H9 (cell line): ENCODE measurements around the gene MEIOSIN. TPM values are rescaled to one million over a fixed set of nuclear protein-coding genes. Genes with fewer than 3 reads are reported as not detected.

Experiments
- DNase-seq: peaks from one replicate; pipeline ENCODE4 v3.0.0-alpha.2; 2017
- H2AFZ ChIP-seq: one replicate; pipeline ENCODE4 v1.6.1; 2013; ENCODE audit warnings: mild to moderate bottlenecking, low read length, control low read depth, moderate library complexity
- H2AK5ac ChIP-seq: 2 replicates; pipeline ENCODE4 v1.6.1; 2013; ENCODE audit warnings: low read length, control low read depth, mixed read lengths; ENCODE audit not compliant: insufficient read length
- H2BK120ac ChIP-seq: one replicate; pipeline ENCODE4 v1.6.1; 2013; ENCODE audit warnings: low read depth, mild to moderate bottlenecking, low read length, control low read depth, inconsistent platforms; ENCODE audit not compliant: poor library complexity, severe bottlenecking
- H2BK12ac ChIP-seq: 2 replicates; pipeline ENCODE4 v1.6.1; 2013; ENCODE audit warnings: low read length, control low read depth, mixed read lengths, low read depth; ENCODE audit not compliant: insufficient read length
- H2BK15ac ChIP-seq: 2 replicates; pipeline ENCODE4 v1.6.1; 2013; ENCODE audit warnings: low read depth, low read length, control low read depth
- H2BK20ac ChIP-seq: one replicate; pipeline ENCODE4 v1.6.1; 2013; ENCODE audit warnings: low read depth, mild to moderate bottlenecking, low read length, control low read depth, inconsistent platforms; ENCODE audit not compliant: poor library complexity, severe bottlenecking
- H2BK5ac ChIP-seq: 2 replicates; pipeline ENCODE4 v1.6.1; 2013; ENCODE audit warnings: low read length, control low read depth, mixed read lengths; ENCODE audit not compliant: insufficient read length
- H3K14ac ChIP-seq: 2 replicates; pipeline ENCODE4 v1.6.1; 2013; ENCODE audit warnings: low read length, control low read depth; ENCODE audit not compliant: insufficient read depth
- H3K18ac ChIP-seq: 2 replicates; pipeline ENCODE4 v1.6.1; 2013; ENCODE audit warnings: low read depth, mild to moderate bottlenecking, mixed read lengths, low read length, control low read depth; ENCODE audit not compliant: insufficient read length
- H3K23ac ChIP-seq: 2 replicates; pipeline ENCODE4 v1.6.1; 2013; ENCODE audit warnings: low read length, control low read depth, mixed read lengths, low read depth; ENCODE audit not compliant: insufficient read length
- H3K23me2 ChIP-seq: 2 replicates; pipeline ENCODE4 v1.6.1; 2013; ENCODE audit warnings: low read depth, mild to moderate bottlenecking, mixed read lengths, low read length, control low read depth; ENCODE audit not compliant: insufficient read length, poor library complexity, severe bottlenecking
- H3K27ac ChIP-seq: 2 replicates; pipeline ENCODE4 v1.5.1; 2013; ENCODE audit warnings: low read length, control low read depth, mixed read lengths, low read depth; ENCODE audit not compliant: insufficient read length
- H3K27me3 ChIP-seq: 2 replicates; pipeline ENCODE4 v1.6.1; 2013; ENCODE audit warnings: low read length, control low read depth, inconsistent platforms; ENCODE audit not compliant: insufficient read depth
- H3K4ac ChIP-seq: 2 replicates; pipeline ENCODE4 v1.6.1; 2013; ENCODE audit warnings: low read depth, mild to moderate bottlenecking, control low read depth, inconsistent platforms, low read length, moderate library complexity
- H3K4me1 ChIP-seq: 2 replicates; pipeline ENCODE4 v1.6.1; 2013; ENCODE audit warnings: low read length, control low read depth, inconsistent platforms; ENCODE audit not compliant: insufficient read depth
- H3K4me2 ChIP-seq: 2 replicates; pipeline ENCODE4 v1.6.1; 2013; ENCODE audit warnings: low read length, control low read depth, mixed read lengths; ENCODE audit not compliant: insufficient read length, insufficient read depth
- H3K56ac ChIP-seq: 2 replicates; pipeline ENCODE4 v1.6.1; 2013; ENCODE audit warnings: low read depth, mild to moderate bottlenecking, mixed read lengths, low read length, control low read depth; ENCODE audit not compliant: insufficient read length
- H3K79me1 ChIP-seq: 2 replicates; pipeline ENCODE4 v1.6.1; 2013; ENCODE audit warnings: low read depth, mild to moderate bottlenecking, moderate library complexity, low read length, control low read depth, inconsistent platforms; ENCODE audit not compliant: insufficient read depth, poor library complexity, severe bottlenecking
- H3K79me2 ChIP-seq: 2 replicates; pipeline ENCODE4 v1.6.1; 2013; ENCODE audit warnings: low read length, control low read depth, inconsistent platforms; ENCODE audit not compliant: insufficient read depth
- H3K9ac ChIP-seq: 2 replicates; pipeline ENCODE4 v1.6.1; 2013; ENCODE audit warnings: low read length, control low read depth, mixed read lengths; ENCODE audit not compliant: insufficient read length; ENCODE audit errors: extremely low read depth
- H3K9me3 ChIP-seq: one replicate; pipeline ENCODE4 v1.6.1; 2013; ENCODE audit warnings: low read depth, low read length, inconsistent platforms; ENCODE audit not compliant: control insufficient read depth
- H3T11ph ChIP-seq: one replicate; pipeline ENCODE4 v1.6.1; 2013; ENCODE audit warnings: mild to moderate bottlenecking, low read length, control low read depth, inconsistent platforms
- H4K20me1 ChIP-seq: one replicate; pipeline ENCODE4 v1.6.1; 2013; ENCODE audit not compliant: control insufficient read depth, insufficient read length, insufficient read depth
- H4K5ac ChIP-seq: 2 replicates; pipeline ENCODE4 v1.6.1; 2013; ENCODE audit warnings: low read depth, mild to moderate bottlenecking, mixed read lengths, low read length, control low read depth; ENCODE audit not compliant: insufficient read length
- H4K8ac ChIP-seq: replicated peaks from 2 replicates; pipeline ENCODE4 v1.6.1; 2013; ENCODE audit warnings: low read length, control low read depth, mixed read lengths, low read depth; ENCODE audit not compliant: insufficient read length
- H4K91ac ChIP-seq: 2 replicates; pipeline ENCODE4 v1.6.1; 2013; ENCODE audit warnings: low read depth, mild to moderate bottlenecking, moderate library complexity, mixed read lengths, low read length, control low read depth; ENCODE audit not compliant: insufficient read length
- H3K27ac Mint-ChIP-seq, 3 experiments: 2 replicates in 2 of 3; 3 replicates in 1 of 3; pipeline ENCODE4 v1.8.0; 2020 to 2021; ENCODE audit warnings: mixed read lengths in 3 of 3, mild to moderate bottlenecking in 1 of 3, moderate library complexity in 1 of 3
- H3K27me3 Mint-ChIP-seq: 2 replicates; pipeline ENCODE4 v1.8.0; 2021; ENCODE audit warnings: low read depth, mild to moderate bottlenecking, moderate library complexity, mixed read lengths
- H3K36me3 Mint-ChIP-seq, 3 experiments: 2 replicates in 2 of 3; 3 replicates in 1 of 3; pipeline ENCODE4 v1.8.0; 2020 to 2021; ENCODE audit warnings: low read depth in 3 of 3, mixed read lengths in 3 of 3; ENCODE audit not compliant: insufficient read depth in 1 of 3
- H3K4me1 Mint-ChIP-seq, 2 experiments: 2 replicates each; pipeline ENCODE4 v1.8.0; 2020; ENCODE audit warnings: mixed read lengths in 2 of 2
- H3K4me3 Mint-ChIP-seq, 2 experiments: 2 replicates in 1 of 2; 3 replicates in 1 of 2; pipeline ENCODE4 v1.8.0; 2020 to 2021; ENCODE audit warnings: mild to moderate bottlenecking in 2 of 2, mixed read lengths in 2 of 2, moderate library complexity in 1 of 2
- H3K9me3 Mint-ChIP-seq, 2 experiments: 2 replicates in 1 of 2; 3 replicates in 1 of 2; pipeline ENCODE4 v1.8.0; 2020; ENCODE audit warnings: mild to moderate bottlenecking in 2 of 2, mixed read lengths in 2 of 2, moderate library complexity in 1 of 2
- WGBS: extraction: QIAGEN DNeasy Blood & Tissue Kit; methylation state at CpG from one replicate; pipeline ENCODE4 v1.1.7; 2013; ENCODE audit warnings: missing lambda C conversion rate, low lambda C conversion rate, mixed read lengths; ENCODE audit not compliant: insufficient read length; ENCODE audit errors: extremely low coverage; 5-methylcytosine and 5-hydroxymethylcytosine counted together
- total RNA-seq: library from RNA; stranded (reverse); gene quantifications from 2 replicates; pipeline ENCODE4 v1.2.1, GENCODE V29; 2021
- TF ChIP-seq, protein P1 (sequence below): fragments of 200-600 bp; sonication (generic); conservative IDR thresholded peaks from 3 replicates; pipeline ENCODE4 v1.8.0; 2021; ENCODE audit warnings: antibody characterized with exemption, mild to moderate bottlenecking

The MEIOSIN gene
- total RNA-seq, 1 experiment from 2014 or later, result not detected

- H2BK15ac ChIP-seq, result no peak overlapping the region
- no peak overlapping the region for H2BK20ac ChIP-seq
- Mint-ChIP-seq H3K27me3 (peaks cover 3% of the 10 kb centered on the region), H3K36me3 (peaks cover 13 to 41% (median 31%) of the 10 kb centered on the region in 3 experiments), H3K4me1 (peaks cover 7 to 13% of the 10 kb centered on the region in 2 experiments), H3K9me3 (no peaks in the 10 kb centered on the region; a peak in 1 of 5 replicates), H3K4me3 (peak overlapping the region in 1 of 2 experiments; percentile 42; a peak in 2 of 5 replicates), H3K27ac (no peak overlapping the region)
- no peaks in the 10 kb centered on the region for H3K4me1 ChIP-seq
- H2BK12ac ChIP-seq, result no peak overlapping the region
- no peak overlapping the region for H2AFZ ChIP-seq
- H3K23ac ChIP-seq, result no peak overlapping the region
- H2BK5ac ChIP-seq, result no peak overlapping the region
- H3K9me3 ChIP-seq, result no peaks in the 10 kb centered on the region
- no peak overlapping the region for H3K56ac ChIP-seq
- H4K5ac ChIP-seq, result no peak overlapping the region
- no peak overlapping the region for H3K4ac ChIP-seq
- H3T11ph ChIP-seq, result no peak overlapping the region
- H3K79me1 ChIP-seq, result no peaks in the 10 kb centered on the region
- TF ChIP-seq, protein P1, sequence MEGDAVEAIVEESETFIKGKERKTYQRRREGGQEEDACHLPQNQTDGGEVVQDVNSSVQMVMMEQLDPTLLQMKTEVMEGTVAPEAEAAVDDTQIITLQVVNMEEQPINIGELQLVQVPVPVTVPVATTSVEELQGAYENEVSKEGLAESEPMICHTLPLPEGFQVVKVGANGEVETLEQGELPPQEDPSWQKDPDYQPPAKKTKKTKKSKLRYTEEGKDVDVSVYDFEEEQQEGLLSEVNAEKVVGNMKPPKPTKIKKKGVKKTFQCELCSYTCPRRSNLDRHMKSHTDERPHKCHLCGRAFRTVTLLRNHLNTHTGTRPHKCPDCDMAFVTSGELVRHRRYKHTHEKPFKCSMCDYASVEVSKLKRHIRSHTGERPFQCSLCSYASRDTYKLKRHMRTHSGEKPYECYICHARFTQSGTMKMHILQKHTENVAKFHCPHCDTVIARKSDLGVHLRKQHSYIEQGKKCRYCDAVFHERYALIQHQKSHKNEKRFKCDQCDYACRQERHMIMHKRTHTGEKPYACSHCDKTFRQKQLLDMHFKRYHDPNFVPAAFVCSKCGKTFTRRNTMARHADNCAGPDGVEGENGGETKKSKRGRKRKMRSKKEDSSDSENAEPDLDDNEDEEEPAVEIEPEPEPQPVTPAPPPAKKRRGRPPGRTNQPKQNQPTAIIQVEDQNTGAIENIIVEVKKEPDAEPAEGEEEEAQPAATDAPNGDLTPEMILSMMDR, result no peak
- no peak overlapping the region for H3K14ac ChIP-seq
- peaks cover 9% of the 10 kb centered on the region for H3K23me2 ChIP-seq
- H3K18ac ChIP-seq, result no peak overlapping the region
- no peak overlapping the region for H4K91ac ChIP-seq
- no peaks in the 10 kb centered on the region for H4K20me1 ChIP-seq
- H3K27me3 ChIP-seq, result no peaks in the 10 kb centered on the region
- DNase-seq, result no peak
- no peak overlapping the region for H4K8ac ChIP-seq
- no peak overlapping the region for H2BK120ac ChIP-seq
- WGBS, result no CpG with 5 or more reads among the region's 3 CpGs
- no peak overlapping the region for H3K27ac ChIP-seq
- H3K4me2 ChIP-seq, result no peak overlapping the region
- H3K79me2 ChIP-seq, result no peaks in the 10 kb centered on the region
- H2AK5ac ChIP-seq, result no peak overlapping the region
- no peak overlapping the region for H3K9ac ChIP-seq
Observed at GRCh38 chr19:45772912-45773311, 39.7 kb downstream of the MEIOSIN start.
